NB4 (cell line): ENCODE measurements around the gene CROCC.

Experiments
- CTCF ChIP-seq: IDR thresholded peaks from one replicate; pipeline ENCODE4 v1.5.1; 2012; ENCODE audit warnings: low read depth, low read length
- MAX ChIP-seq: IDR thresholded peaks from 2 replicates; pipeline ENCODE4 v1.6.1; 2011; ENCODE audit warnings: low read depth, low read length
- POLR2A ChIP-seq: IDR thresholded peaks from 2 replicates; pipeline ENCODE4 v1.6.1; 2011; ENCODE audit warnings: mild to moderate bottlenecking; ENCODE audit not compliant: insufficient read length; ENCODE audit errors: extremely low read depth

- peak; percentile 17 for TF ChIP-seq POLR2A
- no peak for TF ChIP-seq CTCF
- TF ChIP-seq MAX: no peak; the same call in 1 of the 2 replicates
Observed at GRCh38 chr1:17011439-17012307, 89.9 kb downstream of the CROCC start, which contains the start of gene ATP13A2.
